SK-N-SH treated with all-trans-retinoic acid at 6 μM for 48 hours (cell line): ENCODE measurements around the gene ANKRD29.

Experiments
- CREB5 ChIP-seq: fragments of 250-450 bp; sonication (Bioruptor Pico); IDR thresholded peaks from 2 replicates; pipeline ENCODE4 v1.5.1; 2020; ENCODE audit warnings: low read depth, mild to moderate bottlenecking, moderate library complexity
- CSDC2 ChIP-seq: fragments of 250-450 bp; sonication (Bioruptor Pico); IDR thresholded peaks from 2 replicates; pipeline ENCODE4 v1.5.0; 2020; ENCODE audit warnings: mild to moderate bottlenecking, moderate library complexity
- GLIS3 ChIP-seq: fragments of 250-450 bp; sonication (Bioruptor Pico); IDR thresholded peaks from 2 replicates; pipeline ENCODE4 v1.5.0; 2020; ENCODE audit warnings: mild to moderate bottlenecking, moderate library complexity
- RARB ChIP-seq: fragments of 250-450 bp; sonication (Bioruptor Pico); IDR thresholded peaks from 2 replicates; pipeline ENCODE4 v1.8.0; 2021; ENCODE audit warnings: mild to moderate bottlenecking, moderate library complexity
- ZFP30 ChIP-seq: fragments of 450-650 bp; formaldehyde crosslinking; IDR thresholded peaks from 2 replicates; pipeline ENCODE4 v1.5.0; 2022; ENCODE audit warnings: mild to moderate bottlenecking, moderate library complexity

GRCh38 chr18:23570912-23571504 is 91.7 kb downstream of the ANKRD29 start:
- TF ChIP-seq ZFP30 (CRISPR knock-in tag) (no peak), GLIS3 (CRISPR knock-in tag) (no peak), RARB (no peak), CREB5 (CRISPR knock-in tag) (no peak), CSDC2 (no peak)
